ENCODE data around the gene DIS3L2.

GRCh38 chr2:232236200-232236599, 274.7 kb downstream of the DIS3L2 start:
- TF ChIP-seq CTCF (IDR thresholded peaks at IDR 0.05) (no peak), POLR2A (IDR thresholded peaks at IDR 0.05) (no peak), POLR2AphosphoS5 (IDR thresholded peaks at IDR 0.05) (no peak), EP300 (IDR thresholded peaks at IDR 0.05) (no peak)
